H1 (cell line): ENCODE data around the gene BTN1A1. TPM values are rescaled to one million over a fixed set of nuclear protein-coding genes. Genes with fewer than 3 reads are reported as not detected.

Experiments
- CTCF ChIA-PET: fragments of 300-600 bp; sonication (Branson Sonifier 250); formaldehyde crosslinking; loops from one replicate; lab custom pipeline; 2021; ENCODE audit not compliant: partially characterized antibody; lab: Charles Lee
- POLR2A ChIA-PET: fragments of 300-600 bp; sonication (Branson Sonifier 250); formaldehyde crosslinking; loops from one replicate; lab custom pipeline; 2021; ENCODE audit warnings: inconsistent platforms; ENCODE audit not compliant: partially characterized antibody; lab: Charles Lee
- DNase-seq, 2 experiments: peaks; one replicate each; pipeline versions ENCODE4 v3.0.0 to v3.0.0-alpha.2; 2010 to 2022; ENCODE audit warnings: low spot score in 2 of 2, low read depth in 1 of 2, mixed read lengths in 1 of 2
- FAIRE-seq: peaks from 2 replicates; lab custom pipeline; 2011; peaks lifted over from hg19 to GRCh38; lab: Jason Lieb, UNC
- H2AFZ ChIP-seq: 2 replicates; pipeline ENCODE4 v1.8.1; 2012; ENCODE audit warnings: low read length, inconsistent platforms
- H2AK5ac ChIP-seq: 2 replicates; pipeline ENCODE4 v1.6.1; 2013; ENCODE audit warnings: low read depth, low read length
- H2BK120ac ChIP-seq: replicated peaks from 2 replicates; pipeline ENCODE3; 2013; ENCODE audit warnings: low read depth, low read length, inconsistent platforms
- H2BK12ac ChIP-seq: 2 replicates; pipeline ENCODE4 v1.6.1; 2013; ENCODE audit warnings: low read depth, low read length
- H2BK15ac ChIP-seq: 2 replicates; pipeline ENCODE4 v1.6.1; 2013; ENCODE audit warnings: low read length
- H2BK20ac ChIP-seq: 2 replicates; pipeline ENCODE4 v1.6.1; 2013; ENCODE audit warnings: low read length
- H2BK5ac ChIP-seq: 2 replicates; pipeline ENCODE4 v1.6.1; 2013; ENCODE audit warnings: low read depth, low read length
- H3K14ac ChIP-seq: 2 replicates; pipeline ENCODE4 v1.6.1; 2013; ENCODE audit warnings: inconsistent platforms; ENCODE audit not compliant: insufficient read length
- H3K18ac ChIP-seq: 2 replicates; pipeline ENCODE4 v1.6.1; 2013; ENCODE audit warnings: low read length; ENCODE audit errors: extremely low read depth
- H3K23ac ChIP-seq: 2 replicates; pipeline ENCODE4 v1.6.1; 2013; ENCODE audit warnings: inconsistent platforms; ENCODE audit not compliant: insufficient read length
- H3K23me2 ChIP-seq: 2 replicates; pipeline ENCODE4 v1.6.1; 2013; ENCODE audit warnings: low read depth, low read length
- H3K27ac ChIP-seq: 2 replicates; pipeline ENCODE4 v1.6.1; 2011; ENCODE audit warnings: low read depth, low read length, inconsistent platforms
- H3K27me3 ChIP-seq, 4 experiments: replicated peaks in 1 of 4; 1 replicate in 1 of 4; 2 replicates in 3 of 4; pipeline versions ENCODE4 v1.6.1 to v1.8.1; 2011 to 2013; ENCODE audit warnings: low read length in 3 of 4, mild to moderate bottlenecking in 3 of 4, inconsistent platforms in 2 of 4, mixed read lengths in 2 of 4, moderate library complexity in 1 of 4; ENCODE audit not compliant: control insufficient read depth in 3 of 4, insufficient read depth in 3 of 4; ENCODE audit errors: extremely low read depth in 1 of 4
- H3K36me3 ChIP-seq, 4 experiments: 2 replicates each; pipeline versions ENCODE4 v1.6.1 to v1.8.1; 2011 to 2013; ENCODE audit warnings: mild to moderate bottlenecking in 4 of 4, low read length in 3 of 4, moderate library complexity in 2 of 4, control low read depth in 1 of 4, inconsistent platforms in 1 of 4; ENCODE audit not compliant: insufficient read depth in 4 of 4, control insufficient read depth in 2 of 4
- H3K4ac ChIP-seq: replicated peaks from 2 replicates; pipeline ENCODE3; 2013; ENCODE audit warnings: low read length, low read depth, mixed read lengths, inconsistent platforms; ENCODE audit not compliant: insufficient read length
- H3K4me1 ChIP-seq, 4 experiments: replicated peaks in 1 of 4; 1 replicate in 1 of 4; 2 replicates in 3 of 4; pipeline versions ENCODE4 v1.6.1 to v1.8.1; 2011 to 2013; ENCODE audit warnings: low read length in 3 of 4, inconsistent platforms in 2 of 4, mixed read lengths in 1 of 4; ENCODE audit not compliant: insufficient read depth in 4 of 4, control insufficient read depth in 3 of 4
- H3K4me2 ChIP-seq, 2 experiments: 2 replicates each; pipeline versions ENCODE4 v1.6.1 to v1.8.1; 2011 to 2013; ENCODE audit warnings: low read depth in 2 of 2, low read length in 2 of 2, control low read depth in 1 of 2, inconsistent platforms in 1 of 2, mild to moderate bottlenecking in 1 of 2; ENCODE audit not compliant: insufficient read depth in 1 of 2
- H3K4me3 ChIP-seq, 4 experiments: fragments of 200-600, 300-600 bp in 1 of 4; sonication (generic), shearing (Covaris generic), sonication (Bioruptor Twin) in 1 of 4; 2 replicates each; pipeline versions ENCODE4 v1.5.1 to v1.8.1; 2011 to 2016; ENCODE audit warnings: low read length in 4 of 4, low read depth in 3 of 4, control low read depth in 2 of 4, inconsistent platforms in 2 of 4, mild to moderate bottlenecking in 2 of 4, mixed read lengths in 1 of 4, moderate library complexity in 1 of 4; ENCODE audit not compliant: insufficient read depth in 2 of 4; ENCODE audit errors: extremely low read depth in 1 of 4
- H3K56ac ChIP-seq: replicated peaks from 2 replicates; pipeline ENCODE3; 2013; ENCODE audit warnings: low read depth, mild to moderate bottlenecking, mixed read lengths, low read length, inconsistent platforms; ENCODE audit not compliant: insufficient read length
- H3K79me1 ChIP-seq: 2 replicates; pipeline ENCODE4 v1.6.1; 2013; ENCODE audit warnings: low read depth, low read length, control low read depth
- H3K79me2 ChIP-seq, 2 experiments: 2 replicates each; pipeline versions ENCODE4 v1.6.1 to v1.8.1; 2012 to 2013; ENCODE audit warnings: low read length in 2 of 2, mild to moderate bottlenecking in 2 of 2, inconsistent platforms in 1 of 2; ENCODE audit not compliant: insufficient read depth in 2 of 2, control insufficient read depth in 1 of 2
- H3K9ac ChIP-seq, 4 experiments: replicated peaks in 1 of 4; 1 replicate in 1 of 4; 2 replicates in 3 of 4; pipeline versions ENCODE4 v1.6.1 to v1.8.1; 2011 to 2013; ENCODE audit warnings: low read depth in 3 of 4, low read length in 3 of 4, control low read depth in 2 of 4, mild to moderate bottlenecking in 2 of 4, moderate library complexity in 2 of 4, inconsistent platforms in 1 of 4; ENCODE audit errors: extremely low read depth in 1 of 4
- H3K9me3 ChIP-seq, 2 experiments: 2 replicates each; pipeline versions ENCODE4 v1.6.1 to v1.8.1; 2012 to 2013; ENCODE audit warnings: mild to moderate bottlenecking in 2 of 2, moderate library complexity in 2 of 2, control low read depth in 1 of 2, inconsistent platforms in 1 of 2, low read depth in 1 of 2, low read length in 1 of 2, mixed read lengths in 1 of 2; ENCODE audit not compliant: insufficient read depth in 2 of 2
- H4K20me1 ChIP-seq, 2 experiments: replicated peaks in 1 of 2; 2 replicates each; pipeline versions ENCODE3 to v1.8.1; 2011 to 2013; ENCODE audit warnings: inconsistent platforms in 2 of 2, low read length in 2 of 2, mild to moderate bottlenecking in 1 of 2; ENCODE audit not compliant: insufficient read depth in 2 of 2, control insufficient read depth in 1 of 2
- H4K5ac ChIP-seq: 2 replicates; pipeline ENCODE4 v1.6.1; 2013; ENCODE audit warnings: low read length, low read depth, mixed read lengths, inconsistent platforms; ENCODE audit not compliant: insufficient read length
- H4K8ac ChIP-seq: 2 replicates; pipeline ENCODE4 v1.8.0; 2013; ENCODE audit warnings: mild to moderate bottlenecking, moderate library complexity, low read length, inconsistent platforms; ENCODE audit not compliant: insufficient read depth; ENCODE audit errors: extremely low read depth
- H4K91ac ChIP-seq: replicated peaks from 2 replicates; pipeline ENCODE3; 2013; ENCODE audit warnings: low read length, mixed read lengths, inconsistent platforms; ENCODE audit not compliant: insufficient read length
- ATF3 ChIP-seq: IDR thresholded peaks from 2 replicates; pipeline ENCODE4 v1.6.1; 2011; ENCODE audit warnings: low read depth, mild to moderate bottlenecking, low read length; ENCODE audit not compliant: insufficient read depth
- CBX5 ChIP-seq: fragments of 300-800, 300-1000 bp; sonication (generic); IDR thresholded peaks from 2 replicates; pipeline ENCODE4 v1.7.1; 2016; ENCODE audit warnings: antibody characterized with exemption, low read length, low read depth
- CHD2 ChIP-seq: IDR thresholded peaks from 2 replicates; pipeline ENCODE4 v1.6.1; 2012; ENCODE audit warnings: low read length, improper control_type of control experiment
- E2F6 ChIP-seq: IDR thresholded peaks from 2 replicates; pipeline ENCODE4 v1.6.1; 2012; ENCODE audit warnings: inconsistent platforms
- EGR1 ChIP-seq: IDR thresholded peaks from 2 replicates; pipeline ENCODE4 v1.6.1; 2011; ENCODE audit warnings: low read depth, low read length, borderline replicate concordance
- EP300 ChIP-seq, 2 experiments: IDR thresholded peaks; 1 replicate in 1 of 2; 2 replicates in 1 of 2; pipeline ENCODE4 v1.6.1; 2011 to 2012; ENCODE audit warnings: low read depth in 2 of 2, low read length in 2 of 2, mild to moderate bottlenecking in 2 of 2, borderline replicate concordance in 1 of 2, inconsistent platforms in 1 of 2, moderate library complexity in 1 of 2
- GTF2F1 ChIP-seq: IDR thresholded peaks from 2 replicates; pipeline ENCODE4 v1.6.1; 2012; ENCODE audit warnings: low read depth, low read length, improper control_type of control experiment, borderline replicate concordance
- HDAC6 ChIP-seq: IDR thresholded peaks from one replicate; pipeline ENCODE4 v1.7.1; 2012; ENCODE audit warnings: low read depth, mild to moderate bottlenecking, inconsistent platforms, low read length, moderate library complexity
- POLR2A ChIP-seq, 2 experiments: IDR thresholded peaks; 1 replicate in 1 of 2; 2 replicates in 1 of 2; pipeline ENCODE4 v1.6.1; 2011; ENCODE audit warnings: low read depth in 2 of 2, low read length in 2 of 2, mild to moderate bottlenecking in 2 of 2; ENCODE audit errors: control extremely low read depth in 1 of 2
- RBBP5 ChIP-seq: IDR thresholded peaks from 2 replicates; pipeline ENCODE4 v1.7.1; 2012; ENCODE audit warnings: low read depth, mild to moderate bottlenecking, inconsistent platforms, low read length, moderate library complexity, borderline replicate concordance
- TAF7 ChIP-seq: optimal IDR thresholded peaks from 2 replicates; pipeline ENCODE3; 2011; ENCODE audit warnings: low read depth, mild to moderate bottlenecking, inconsistent platforms, low read length, moderate library complexity, borderline replicate concordance
- YY1 ChIP-seq: IDR thresholded peaks from 2 replicates; pipeline ENCODE4 v1.6.1; 2011; ENCODE audit warnings: low read depth, mild to moderate bottlenecking, low read length
- ZNF274 ChIP-seq: IDR thresholded peaks from 2 replicates; pipeline ENCODE4 v1.7.0; 2012; ENCODE audit warnings: low read length, borderline replicate concordance; ENCODE audit errors: extremely low read depth
- WGBS, 2 experiments: shearing (Covaris generic) in 1 of 2; methylation state at CpG; one replicate each; pipeline versions ENCODE4 v1.1.6 to v1.1.7; 2013 to 2015; ENCODE audit warnings: low lambda C conversion rate in 2 of 2, mixed read lengths in 2 of 2, inconsistent platforms in 1 of 2, low coverage in 1 of 2, missing lambda C conversion rate in 1 of 2; ENCODE audit not compliant: insufficient replicate concordance in 2 of 2, insufficient coverage in 1 of 2, insufficient read length in 1 of 2; ENCODE audit errors: extremely low coverage in 1 of 2, missing lambda C conversion rate in 1 of 2; 5-methylcytosine and 5-hydroxymethylcytosine counted together
- polyA plus RNA-seq, 7 experiments: library from polyadenylated mRNA; depleted of rRNA in 3 of 7; stranded (reverse) in 5 of 7; unstranded in 2 of 7; fragments of >200 nt in 5 of 7; fragments of 200-250 nt in 2 of 7; gene quantifications; 1 replicate in 5 of 7; 2 replicates in 1 of 7; 4 replicates in 1 of 7; pipeline versions ENCODE4 v1.2.1 to v1.2.3, GENCODE V29; 2011 to 2013; ENCODE audit warnings: missing spikeins in 2 of 7, mixed read lengths in 2 of 7
- total RNA-seq: library from RNA; stranded (reverse); fragmentation: NEBNext Ultra II Directional; extraction: Animal tissue kit (Norgen Biotek cat#: 25700); gene quantifications from 2 replicates; pipeline ENCODE4 v1.2.1, GENCODE V29; 2021

Gene BTN1A1
- total and polyA plus RNA-seq, 2 of the 8 experiments (the other 6 are each of a cell fraction or from before 2014, with no cell fraction given): 0.28 to 0.35 TPM

GRCh38 chr6:26464014-26464413, 36.1 kb upstream of the BTN1A1 start:
- no peak overlapping the region for H2BK5ac ChIP-seq
- H2BK120ac ChIP-seq: no peak overlapping the region
- no peak overlapping the region for H3K23ac ChIP-seq
- no peak overlapping the region for H2AFZ ChIP-seq
- H3K56ac ChIP-seq: no peak overlapping the region
- no peak for DNase-seq
- peaks cover 0 to 5% of the 10 kb centered on the region in 2 experiments; a peak in 1 of 4 replicates for H3K79me2 ChIP-seq
- H3K4me3 ChIP-seq: no peak overlapping the region
- no peak overlapping the region for H4K5ac ChIP-seq
- H3K27ac ChIP-seq: no peak overlapping the region
- no peak overlapping the region for H2BK12ac ChIP-seq
- no peaks in the 10 kb centered on the region for H3K9me3 ChIP-seq
- no peak overlapping the region for H3K18ac ChIP-seq
- no peaks in the 10 kb centered on the region for H3K27me3 ChIP-seq
- 95% methylated on average over 4 of the region's 4 CpGs; no CpG with 5 or more reads in 1 of the 2 experiments for WGBS, 2 experiments
- H2BK20ac ChIP-seq: no peak overlapping the region
- no peak overlapping the region for H2BK15ac ChIP-seq
- H3K4me2 ChIP-seq: no peak overlapping the region
- ChIA-PET POLR2A (interaction anchor here (1.4 kb wide), 1 partner anchor 10 kb away, joined by 4 read pairs; no protein-coding TSS in a partner anchor), CTCF (interaction anchor here (1.0 to 1.7 kb wide), 2 partner anchors 12 to 123 kb away, joined by 3 read pairs; no protein-coding TSS in a partner anchor)
- no peak overlapping the region for H3K14ac ChIP-seq
- H3K36me3 ChIP-seq: peaks cover 7 to 69% (median 50%) of the 10 kb centered on the region in 4 experiments; a peak in 7 of 8 replicates
- peaks cover 0 to 2% of the 10 kb centered on the region in 2 experiments for H4K20me1 ChIP-seq
- H3K9ac ChIP-seq: no peak overlapping the region
- no peaks in the 10 kb centered on the region for H3K23me2 ChIP-seq
- H2AK5ac ChIP-seq: no peak overlapping the region
- no peak for FAIRE-seq
- H3K4me1 ChIP-seq: peaks cover 0 to 1% (median 0%) of the 10 kb centered on the region in 4 experiments; a peak in 1 of 7 replicates
- no peak overlapping the region for H3K4ac ChIP-seq
- H4K8ac ChIP-seq: no peak overlapping the region
- H3K79me1 ChIP-seq: no peaks in the 10 kb centered on the region; the same call in 1 of the 2 replicates
- no peak overlapping the region for H4K91ac ChIP-seq
- TF ChIP-seq E2F6 (no peak), CBX5 (no peak), RBBP5 (no peak), YY1 (no peak), ATF3 (no peak), GTF2F1 (no peak), TAF7 (no peak), POLR2A (IDR thresholded peaks at IDR 0.05; ENCODE audit: control extremely low read depth in 1 of 2, low read depth in 2 of 2, low read length in 2 of 2) (no peak), CHD2 (no peak), EGR1 (no peak), EP300 (IDR thresholded peaks at IDR 0.05; ENCODE audit: borderline replicate concordance in 1 of 2, low read depth in 2 of 2, low read length in 2 of 2) (no peak), HDAC6 (no peak), ZNF274 (no peak)
